ENCODE measurements around the gene KCNH2. TPM values are rescaled to one million over a fixed set of nuclear protein-coding genes. Genes with fewer than 3 reads are reported as not detected.

The KCNH2 gene
- total and polyA plus RNA-seq, 11 donors, result 58.1 to 185 (median 104) TPM

DNA sequence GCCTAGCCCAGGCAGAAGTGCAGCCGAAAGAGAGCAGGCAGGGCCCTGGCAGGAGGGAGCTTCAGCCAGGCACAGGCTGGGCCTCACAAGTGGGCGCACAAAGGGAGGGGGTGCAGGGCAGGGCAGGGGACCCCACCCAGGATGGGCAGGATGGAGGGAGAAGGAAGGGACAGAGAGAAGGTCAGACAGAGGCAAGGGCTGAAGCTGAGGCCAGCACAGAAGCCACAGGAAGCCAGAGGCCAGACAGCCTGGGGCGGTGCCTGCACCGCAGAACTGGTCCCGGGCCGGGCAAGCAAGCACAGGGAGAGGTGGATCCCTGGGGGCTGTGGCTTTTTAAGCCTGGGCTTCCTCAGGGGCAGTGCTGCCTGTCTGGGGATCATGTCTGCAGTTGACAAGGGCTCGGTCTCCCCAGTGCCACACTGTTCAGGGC lies 29.4 kb upstream of the KCNH2 start:
- peak overlapping the region in 3 of 12 donors; percentile 12 to 43 (median 17) for H3K4me3 ChIP-seq
- peak overlapping the region in 9 of 12 donors; percentile 6 to 72 (median 54) for H3K27ac ChIP-seq
- no peaks in the 10 kb centered on the region for H3K27me3 ChIP-seq
- no peaks in the 10 kb centered on the region for H3K9me3 ChIP-seq
- ATAC-seq, result peak in 3 of 4 donors; percentile 57 to 69 (median 59)
- peaks cover 0 to 30% (median 9%) of the 10 kb centered on the region in 9 donors for H3K36me3 ChIP-seq
- WGBS, 4 donors, result 41 to 78% (median 58%) methylated on average over 7 of the region's 7 CpGs
- TF ChIP-seq, protein P1, sequence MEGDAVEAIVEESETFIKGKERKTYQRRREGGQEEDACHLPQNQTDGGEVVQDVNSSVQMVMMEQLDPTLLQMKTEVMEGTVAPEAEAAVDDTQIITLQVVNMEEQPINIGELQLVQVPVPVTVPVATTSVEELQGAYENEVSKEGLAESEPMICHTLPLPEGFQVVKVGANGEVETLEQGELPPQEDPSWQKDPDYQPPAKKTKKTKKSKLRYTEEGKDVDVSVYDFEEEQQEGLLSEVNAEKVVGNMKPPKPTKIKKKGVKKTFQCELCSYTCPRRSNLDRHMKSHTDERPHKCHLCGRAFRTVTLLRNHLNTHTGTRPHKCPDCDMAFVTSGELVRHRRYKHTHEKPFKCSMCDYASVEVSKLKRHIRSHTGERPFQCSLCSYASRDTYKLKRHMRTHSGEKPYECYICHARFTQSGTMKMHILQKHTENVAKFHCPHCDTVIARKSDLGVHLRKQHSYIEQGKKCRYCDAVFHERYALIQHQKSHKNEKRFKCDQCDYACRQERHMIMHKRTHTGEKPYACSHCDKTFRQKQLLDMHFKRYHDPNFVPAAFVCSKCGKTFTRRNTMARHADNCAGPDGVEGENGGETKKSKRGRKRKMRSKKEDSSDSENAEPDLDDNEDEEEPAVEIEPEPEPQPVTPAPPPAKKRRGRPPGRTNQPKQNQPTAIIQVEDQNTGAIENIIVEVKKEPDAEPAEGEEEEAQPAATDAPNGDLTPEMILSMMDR (IDR thresholded peaks at IDR 0.05), result no peak
- no peak for TF ChIP-seq POLR2A (IDR thresholded peaks at IDR 0.05)
- DNase-seq, result peak in 3 of 5 donors; percentile 47 to 53 (median 51)
- peaks cover 0 to 56% (median 27%) of the 10 kb centered on the region in 12 donors for H3K4me1 ChIP-seq
- intact Hi-C loops (cut with DNase I), result no loop called here

GRCh38 chr7:151006590-151007300 lies 28.6 kb upstream of the KCNH2 start:
- Histone ChIP-seq H3K9me3 (no peaks in the 10 kb centered on the region), H3K4me3 (no peak overlapping the region), H3K36me3 (peaks cover 0 to 33% (median 12%) of the 10 kb centered on the region in 9 donors), H3K4me1 (peaks cover 0 to 48% (median 27%) of the 10 kb centered on the region in 12 donors), H3K27me3 (no peaks in the 10 kb centered on the region), H3K27ac (peak overlapping the region in 9 of 12 donors; percentile 6 to 72 (median 54))
- ATAC-seq (peak in 1 of 4 donors; percentile 1), DNase-seq (peak in 1 of 5 donors; percentile 56)
- TF ChIP-seq, protein P1 (IDR thresholded peaks at IDR 0.05), result no peak
- no peak for TF ChIP-seq POLR2A (IDR thresholded peaks at IDR 0.05)
- intact Hi-C loops (cut with DNase I), result no loop called here
- 67 to 83% (median 73%) methylated on average over 11 to 23 of the region's 23 CpGs for WGBS, 4 donors

DNA sequence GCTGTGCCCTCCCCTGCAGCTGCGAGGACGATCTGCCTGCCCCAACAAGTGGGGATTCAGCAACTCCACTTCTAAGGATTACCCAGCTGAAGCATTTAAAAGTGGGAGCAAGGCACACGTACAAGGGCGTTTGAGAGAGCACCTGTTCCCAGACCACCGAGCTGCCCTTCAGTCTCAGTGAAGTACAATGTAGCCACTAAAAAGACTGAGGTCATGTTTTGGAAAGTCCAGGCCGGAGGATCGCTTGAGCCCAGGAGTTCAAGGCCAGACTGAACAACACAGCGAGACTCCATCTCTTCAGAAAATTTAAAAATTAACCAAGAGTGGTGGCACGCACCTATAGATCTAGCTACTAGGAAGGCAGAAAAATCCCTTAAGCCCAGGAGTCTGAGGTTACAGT lies 27.4 kb upstream of the KCNH2 start:
- DNase-seq, result peak in 1 of 5 donors; percentile 4
- H3K36me3 ChIP-seq, result peaks cover 0 to 39% (median 15%) of the 10 kb centered on the region in 9 donors
- TF ChIP-seq POLR2A (IDR thresholded peaks at IDR 0.05), result no peak
- no peak overlapping the region for H3K4me3 ChIP-seq
- peaks cover 0 to 37% (median 27%) of the 10 kb centered on the region in 12 donors for H3K4me1 ChIP-seq
- H3K27me3 ChIP-seq, result no peaks in the 10 kb centered on the region
- intact Hi-C loops (cut with DNase I), result no loop called here
- ATAC-seq, result no peak
- H3K9me3 ChIP-seq, result no peaks in the 10 kb centered on the region
- 79 to 90% (median 86%) methylated on average over 9 of the region's 9 CpGs for WGBS, 4 donors
- no peak overlapping the region for H3K27ac ChIP-seq

DNA sequence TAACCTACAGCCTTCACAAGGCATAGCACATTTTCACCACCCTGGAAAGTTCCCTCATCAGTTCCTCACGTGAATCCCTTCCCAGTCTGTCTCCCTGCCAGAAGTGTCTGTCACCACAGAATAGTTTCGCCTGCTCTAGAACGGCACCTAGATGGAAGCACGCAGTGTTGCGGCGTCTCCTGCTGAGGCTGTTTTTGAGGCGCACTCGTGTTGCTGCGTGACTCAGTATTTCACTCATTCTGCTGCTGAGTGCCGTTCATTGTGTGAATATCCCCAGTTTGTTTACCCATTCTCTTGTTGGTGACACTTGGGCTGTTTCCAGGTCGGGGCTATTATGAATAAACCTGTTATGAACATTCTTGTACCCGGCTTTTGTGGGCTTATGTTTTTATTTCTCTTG lies 25.5 kb upstream of the KCNH2 start:
- DNase-seq (peak in 1 of 5 donors; percentile 6), ATAC-seq (no peak)
- TF ChIP-seq, protein P1 (IDR thresholded peaks at IDR 0.05), result no peak
- no peak for TF ChIP-seq POLR2A (IDR thresholded peaks at IDR 0.05)
- 84 to 87% (median 85%) methylated on average over 12 of the region's 12 CpGs for WGBS, 4 donors
- Histone ChIP-seq H3K27ac (no peak overlapping the region), H3K9me3 (no peaks in the 10 kb centered on the region), H3K4me1 (peaks cover 0 to 24% (median 21%) of the 10 kb centered on the region in 12 donors), H3K27me3 (no peaks in the 10 kb centered on the region), H3K4me3 (no peak overlapping the region), H3K36me3 (peaks cover 0 to 46% (median 18%) of the 10 kb centered on the region in 9 donors)
- intact Hi-C loops (cut with DNase I), result no loop called here
